GM23338 (cell line): ENCODE results near the gene CFAP97D2. TPM values are rescaled to one million over a fixed set of nuclear protein-coding genes. Genes with fewer than 3 reads are reported as not detected.

Experiments
- ATAC-seq: fragments of 200-7000 bp; cut with Tn5 transposase; 3 replicates; pipeline ENCODE4 v1.9.1; 2020
- DNase-seq: peaks from one replicate; pipeline ENCODE4 v3.0.0-alpha.2; 2015; ENCODE audit warnings: low spot score
- H2AFZ ChIP-seq: fragments of 200-600 bp; sonication (generic); 2 replicates; pipeline ENCODE4 v1.8.0; 2016; ENCODE audit warnings: antibody characterized with exemption, mild to moderate bottlenecking, moderate library complexity
- H3F3A ChIP-seq: fragments of 200-600 bp; sonication (generic); replicated peaks from 2 replicates; pipeline ENCODE4 v1.8.0; 2017; ENCODE audit warnings: antibody characterized with exemption, mixed run types, low read depth
- H3K27ac ChIP-seq: fragments of 200-600 bp; sonication (generic); 2 replicates; pipeline ENCODE4 v1.6.1; 2016; ENCODE audit warnings: low read depth
- H3K27me3 ChIP-seq: fragments of 200-600 bp; sonication (generic); 2 replicates; pipeline ENCODE4 v1.8.0; 2016; ENCODE audit warnings: mild to moderate bottlenecking, mixed run types, moderate library complexity; ENCODE audit not compliant: insufficient read depth
- H3K36me3 ChIP-seq: fragments of 200-600 bp; sonication (generic); 2 replicates; pipeline ENCODE4 v1.8.0; 2016; ENCODE audit warnings: mild to moderate bottlenecking; ENCODE audit not compliant: insufficient read depth
- H3K4me1 ChIP-seq: fragments of 200-600 bp; sonication (generic); 2 replicates; pipeline ENCODE4 v1.8.0; 2016; ENCODE audit warnings: mild to moderate bottlenecking, moderate library complexity; ENCODE audit not compliant: insufficient read depth
- H3K4me2 ChIP-seq: fragments of 200-600 bp; sonication (generic); 2 replicates; pipeline ENCODE4 v1.7.1; 2017; ENCODE audit warnings: mixed run types
- H3K4me3 ChIP-seq: fragments of 200-600 bp; sonication (generic); 2 replicates; pipeline ENCODE4 v1.6.1; 2016; ENCODE audit warnings: mixed run types
- H3K79me2 ChIP-seq: fragments of 200-600 bp; sonication (generic); replicated peaks from 2 replicates; pipeline ENCODE4 v1.8.0; 2017; ENCODE audit warnings: mild to moderate bottlenecking; ENCODE audit not compliant: insufficient read depth
- H3K9me2 ChIP-seq: fragments of 200-600 bp; sonication (generic); 2 replicates; pipeline ENCODE4 v1.8.0; 2017; ENCODE audit not compliant: insufficient read depth
- H4K20me1 ChIP-seq: fragments of 200-600 bp; sonication (generic); replicated peaks from 2 replicates; pipeline ENCODE4 v1.8.0; 2017; ENCODE audit warnings: mild to moderate bottlenecking; ENCODE audit not compliant: insufficient read depth
- H3K27ac Mint-ChIP-seq: 2 replicates; pipeline ENCODE4 v1.8.0; 2020; ENCODE audit warnings: inconsistent platforms, mild to moderate bottlenecking, moderate library complexity, mixed read lengths
- H3K27me3 Mint-ChIP-seq: 3 replicates; pipeline ENCODE4 v1.8.0; 2022; ENCODE audit warnings: low read depth, mild to moderate bottlenecking, moderate library complexity, mixed read lengths, inconsistent platforms; ENCODE audit not compliant: insufficient read depth, poor library complexity
- H3K36me3 Mint-ChIP-seq: 3 replicates; pipeline ENCODE4 v1.8.0; 2021; ENCODE audit warnings: low read depth, mild to moderate bottlenecking, inconsistent platforms, moderate library complexity, mixed read lengths
- H3K4me1 Mint-ChIP-seq: 3 replicates; pipeline ENCODE4 v1.8.0; 2020; ENCODE audit warnings: mild to moderate bottlenecking, inconsistent platforms, mixed read lengths
- H3K4me3 Mint-ChIP-seq: 3 replicates; pipeline ENCODE4 v1.8.0; 2021; ENCODE audit warnings: moderate library complexity, mild to moderate bottlenecking, inconsistent platforms, mixed read lengths
- H3K9me3 Mint-ChIP-seq: 3 replicates; pipeline ENCODE4 v1.8.0; 2020; ENCODE audit warnings: moderate library complexity, mild to moderate bottlenecking, inconsistent platforms, mixed read lengths
- CREB1 ChIP-seq: fragments of 250-450 bp; sonication (Bioruptor Pico); IDR thresholded peaks from 2 replicates; pipeline ENCODE4 v1.5.0; 2020; ENCODE audit warnings: low read depth, mild to moderate bottlenecking, moderate library complexity
- CTCF ChIP-seq, 2 experiments: fragments of 200-600 bp in 1 of 2; sonication (generic) in 1 of 2; conservative IDR thresholded peaks; 2 replicates each; pipeline versions ENCODE4 v1.5.1 to v1.6.1; 2016 to 2017; ENCODE audit warnings: antibody characterized with exemption in 2 of 2, low read depth in 2 of 2, mild to moderate bottlenecking in 2 of 2, moderate library complexity in 1 of 2
- EZH2 ChIP-seq: fragments of 200-600 bp; sonication (generic); IDR thresholded peaks from one replicate; pipeline ENCODE4 v1.8.0; 2017; ENCODE audit warnings: antibody characterized with exemption, mild to moderate bottlenecking, low read depth; ENCODE audit not compliant: unreplicated experiment
- EZH2phosphoT487 ChIP-seq: fragments of 200-600 bp; sonication (generic); IDR thresholded peaks from one replicate; pipeline ENCODE4 v1.8.1; 2018; ENCODE audit warnings: antibody characterized with exemption; ENCODE audit not compliant: unreplicated experiment
- JUNB ChIP-seq: IDR thresholded peaks from one replicate; pipeline ENCODE4 v1.6.1; 2016; ENCODE audit warnings: antibody characterized with exemption; ENCODE audit not compliant: unreplicated experiment
- NANOG ChIP-seq: IDR thresholded peaks from 2 replicates; pipeline ENCODE4 v1.6.1; 2016; ENCODE audit warnings: antibody characterized with exemption, borderline replicate concordance
- POLR2AphosphoS5 ChIP-seq: IDR thresholded peaks from 2 replicates; pipeline ENCODE4 v1.6.1; 2016; ENCODE audit warnings: antibody characterized with exemption, low read depth
- STAT1 ChIP-seq: IDR thresholded peaks from one replicate; pipeline ENCODE4 v1.6.1; 2016; ENCODE audit warnings: antibody characterized with exemption; ENCODE audit not compliant: unreplicated experiment
- ZNF114 ChIP-seq: fragments of 250-450 bp; sonication (Bioruptor Pico); IDR thresholded peaks from 2 replicates; pipeline ENCODE4 v1.5.0; 2020; ENCODE audit warnings: mild to moderate bottlenecking, moderate library complexity
- ZNF331 ChIP-seq: fragments of 250-450 bp; sonication (Bioruptor Pico); IDR thresholded peaks from 2 replicates; pipeline ENCODE4 v1.5.0; 2020; ENCODE audit warnings: low read depth, mild to moderate bottlenecking, moderate library complexity
- ZNF462 ChIP-seq: fragments of 250-450 bp; sonication (Bioruptor Pico); IDR thresholded peaks from 2 replicates; pipeline ENCODE4 v1.5.0; 2020; ENCODE audit warnings: mild to moderate bottlenecking, moderate library complexity
- polyA plus RNA-seq: library from polyadenylated mRNA; unstranded; fragments of >200 nt; fragmentation: Nextera tagmentation; extraction: Ambion mirVana; gene quantifications from 2 replicates; pipeline ENCODE4 v1.2.1, GENCODE V29; 2016
- total RNA-seq: library from RNA; depleted of rRNA; stranded (reverse); fragments of >200 nt; shearing (Covaris generic); gene quantifications from 2 replicates; pipeline ENCODE4 v1.2.3, GENCODE V29; 2014
- TF ChIP-seq, protein P1 (sequence below): IDR thresholded peaks from 2 replicates; pipeline ENCODE4 v1.6.1; 2016; ENCODE audit warnings: antibody characterized with exemption

Gene CFAP97D2
- total and polyA plus RNA-seq, 2 experiments from 2014 or later: not detected

DNA sequence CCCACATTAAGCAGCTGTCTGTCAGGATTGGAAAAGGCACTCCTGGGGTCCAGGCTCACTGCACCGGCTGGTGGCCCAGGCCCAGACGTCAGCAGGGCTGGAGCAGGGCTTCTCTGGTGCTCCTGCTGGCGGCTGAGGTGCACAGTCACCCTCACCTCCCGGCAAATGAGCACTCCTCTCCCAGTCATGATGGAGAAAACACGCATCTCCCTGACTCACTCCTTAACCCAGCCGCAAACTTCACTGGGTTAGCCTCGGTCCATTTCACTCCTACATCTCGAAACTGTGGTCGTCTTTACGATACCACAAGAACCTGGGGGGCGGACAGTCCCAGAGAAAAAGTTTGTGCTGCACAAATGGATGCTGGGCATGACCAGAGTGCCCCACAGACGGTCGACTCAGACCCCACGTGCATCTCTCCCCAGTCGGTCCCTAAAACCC lies 43.3 kb upstream of the CFAP97D2 start:
- Mint-ChIP-seq H3K4me1 (peaks cover 18% of the 10 kb centered on the region), H3K27ac (no peak overlapping the region), H3K27me3 (peaks cover 15% of the 10 kb centered on the region), H3K9me3 (peaks cover 7% of the 10 kb centered on the region), H3K4me3 (no peak overlapping the region), H3K36me3 (peaks cover 3% of the 10 kb centered on the region; the same call in 1 of the 3 replicates)
- H3K27me3 ChIP-seq: peaks cover 5% of the 10 kb centered on the region; the same call in 1 of the 2 replicates
- no peaks in the 10 kb centered on the region; the same call in 1 of the 2 replicates for H4K20me1 ChIP-seq
- no peaks in the 10 kb centered on the region for H3K9me2 ChIP-seq
- H3K4me1 ChIP-seq: peaks cover under 1% of the 10 kb centered on the region; the same call in 1 of the 2 replicates
- H3K79me2 ChIP-seq: peaks cover 10% of the 10 kb centered on the region
- no peak for TF ChIP-seq STAT1
- no peak for TF ChIP-seq EZH2
- no peak overlapping the region for H3K4me3 ChIP-seq
- H3K4me2 ChIP-seq: no peak overlapping the region
- no peak overlapping the region for H3K27ac ChIP-seq
- ATAC-seq: peak; percentile 3; the same call in 1 of the 3 replicates
- peaks cover 17% of the 10 kb centered on the region; the same call in 1 of the 2 replicates for H3F3A ChIP-seq
- no peak for DNase-seq
- H3K36me3 ChIP-seq: no peaks in the 10 kb centered on the region; the same call in 1 of the 2 replicates
- H2AFZ ChIP-seq: no peak overlapping the region

- H3F3A ChIP-seq: peaks cover 12% of the 10 kb centered on the region; the same call in 1 of the 2 replicates
- H3K4me1 ChIP-seq: no peaks in the 10 kb centered on the region
- DNase-seq: no peak
- no peaks in the 10 kb centered on the region; the same call in 1 of the 2 replicates for H3K36me3 ChIP-seq
- peak overlapping the region; percentile 83; the same call in 1 of the 2 replicates for H2AFZ ChIP-seq
- H3K9me2 ChIP-seq: no peaks in the 10 kb centered on the region
- no peak overlapping the region for H3K27ac Mint-ChIP-seq
- peaks cover 2% of the 10 kb centered on the region for H3K79me2 ChIP-seq
- no peak overlapping the region for H3K4me3 ChIP-seq
- no peak for ATAC-seq
- peaks cover 6% of the 10 kb centered on the region for H3K27me3 Mint-ChIP-seq
- H3K27me3 ChIP-seq: no peaks in the 10 kb centered on the region
- H3K4me3 Mint-ChIP-seq: no peak overlapping the region
- peaks cover 7% of the 10 kb centered on the region for H3K9me3 Mint-ChIP-seq
- H3K4me2 ChIP-seq: no peak overlapping the region
- peaks cover 10% of the 10 kb centered on the region for H3K4me1 Mint-ChIP-seq
- peaks cover 3% of the 10 kb centered on the region; the same call in 1 of the 3 replicates for H3K36me3 Mint-ChIP-seq
- no peak overlapping the region for H3K27ac ChIP-seq
- H4K20me1 ChIP-seq: no peaks in the 10 kb centered on the region
- no peak for TF ChIP-seq STAT1
- no peak for TF ChIP-seq CREB1 (CRISPR knock-in tag)
- no peak for TF ChIP-seq JUNB
- TF ChIP-seq, protein P1, sequence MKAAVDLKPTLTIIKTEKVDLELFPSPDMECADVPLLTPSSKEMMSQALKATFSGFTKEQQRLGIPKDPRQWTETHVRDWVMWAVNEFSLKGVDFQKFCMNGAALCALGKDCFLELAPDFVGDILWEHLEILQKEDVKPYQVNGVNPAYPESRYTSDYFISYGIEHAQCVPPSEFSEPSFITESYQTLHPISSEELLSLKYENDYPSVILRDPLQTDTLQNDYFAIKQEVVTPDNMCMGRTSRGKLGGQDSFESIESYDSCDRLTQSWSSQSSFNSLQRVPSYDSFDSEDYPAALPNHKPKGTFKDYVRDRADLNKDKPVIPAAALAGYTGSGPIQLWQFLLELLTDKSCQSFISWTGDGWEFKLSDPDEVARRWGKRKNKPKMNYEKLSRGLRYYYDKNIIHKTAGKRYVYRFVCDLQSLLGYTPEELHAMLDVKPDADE: no peak
- no peak for TF ChIP-seq CTCF (conservative IDR thresholded peaks at IDR 0.05; ENCODE audit: low read depth in 2 of 2)
- no peak for TF ChIP-seq EZH2
- TF ChIP-seq POLR2AphosphoS5: no peak
- no peak for TF ChIP-seq NANOG
- TF ChIP-seq ZNF114 (CRISPR knock-in tag): no peak
- no peak for TF ChIP-seq ZNF331 (CRISPR knock-in tag)
- TF ChIP-seq EZH2phosphoT487: no peak
- TF ChIP-seq ZNF462 (CRISPR knock-in tag): no peak
Measured at GRCh38 chr13:114136576-114136975, 42.5 kb upstream of the CFAP97D2 start.
